Glutamatergic neuron (in vitro differentiated cells): ENCODE results near the gene SMC1B. TPM values are rescaled to one million over a fixed set of nuclear protein-coding genes. Genes with fewer than 3 reads are reported as not detected.
"Not testable (repeated sequence)": the region's sequence is repeated elsewhere in the genome, so short reads cannot be mapped to it uniquely, and the experiment has no call there.

Source experiments
- DNase-seq: peaks from one replicate; pipeline ENCODE4 v3.0.0; 2022
- H3K27ac Mint-ChIP-seq: one replicate; pipeline ENCODE4 v1.8.0; 2020; ENCODE audit warnings: mild to moderate bottlenecking, mixed read lengths, inconsistent platforms; ENCODE audit not compliant: unreplicated experiment
- H3K27me3 Mint-ChIP-seq: one replicate; pipeline ENCODE4 v1.8.0; 2020; ENCODE audit warnings: mild to moderate bottlenecking, moderate library complexity, mixed read lengths, inconsistent platforms; ENCODE audit not compliant: unreplicated experiment
- H3K36me3 Mint-ChIP-seq: one replicate; pipeline ENCODE4 v1.8.0; 2020; ENCODE audit warnings: mild to moderate bottlenecking, mixed read lengths, inconsistent platforms; ENCODE audit not compliant: unreplicated experiment
- H3K4me1 Mint-ChIP-seq: one replicate; pipeline ENCODE4 v1.8.0; 2020; ENCODE audit warnings: mild to moderate bottlenecking, low read depth, mixed read lengths, inconsistent platforms; ENCODE audit not compliant: unreplicated experiment
- H3K4me3 Mint-ChIP-seq: one replicate; pipeline ENCODE4 v1.8.0; 2020; ENCODE audit warnings: mild to moderate bottlenecking, mixed read lengths, inconsistent platforms; ENCODE audit not compliant: unreplicated experiment
- H3K9me3 Mint-ChIP-seq: one replicate; pipeline ENCODE4 v1.8.0; 2020; ENCODE audit warnings: mild to moderate bottlenecking, moderate library complexity, mixed read lengths, inconsistent platforms; ENCODE audit not compliant: unreplicated experiment
- total RNA-seq: library from RNA; stranded (reverse); fragmentation: NEBNext Ultra II Directional; extraction: Animal tissue kit (Norgen Biotek cat#: 25700); gene quantifications from one replicate; pipeline ENCODE4 v1.2.1, GENCODE V29; 2021; ENCODE audit not compliant: unreplicated experiment
- TF ChIP-seq, protein P1 (sequence below): fragments of 200-600 bp; sonication (generic); IDR thresholded peaks from one replicate; pipeline ENCODE4 v1.5.0; 2021; ENCODE audit not compliant: partially characterized antibody, unreplicated experiment

SMC1B gene
- total RNA-seq, 1 donor from 2014 or later, result not detected

GRCh38 chr22:45296628-45297297 is 116.6 kb downstream of the SMC1B start:
- DNase-seq, result no peak
- H3K27ac Mint-ChIP-seq, result no peak overlapping the region
- H3K27me3 Mint-ChIP-seq, result peaks cover 10% of the 10 kb centered on the region
- no peaks in the 10 kb centered on the region for H3K4me1 Mint-ChIP-seq
- no peak overlapping the region for H3K4me3 Mint-ChIP-seq
- H3K36me3 Mint-ChIP-seq, result peaks cover 4% of the 10 kb centered on the region
- TF ChIP-seq, protein P1, sequence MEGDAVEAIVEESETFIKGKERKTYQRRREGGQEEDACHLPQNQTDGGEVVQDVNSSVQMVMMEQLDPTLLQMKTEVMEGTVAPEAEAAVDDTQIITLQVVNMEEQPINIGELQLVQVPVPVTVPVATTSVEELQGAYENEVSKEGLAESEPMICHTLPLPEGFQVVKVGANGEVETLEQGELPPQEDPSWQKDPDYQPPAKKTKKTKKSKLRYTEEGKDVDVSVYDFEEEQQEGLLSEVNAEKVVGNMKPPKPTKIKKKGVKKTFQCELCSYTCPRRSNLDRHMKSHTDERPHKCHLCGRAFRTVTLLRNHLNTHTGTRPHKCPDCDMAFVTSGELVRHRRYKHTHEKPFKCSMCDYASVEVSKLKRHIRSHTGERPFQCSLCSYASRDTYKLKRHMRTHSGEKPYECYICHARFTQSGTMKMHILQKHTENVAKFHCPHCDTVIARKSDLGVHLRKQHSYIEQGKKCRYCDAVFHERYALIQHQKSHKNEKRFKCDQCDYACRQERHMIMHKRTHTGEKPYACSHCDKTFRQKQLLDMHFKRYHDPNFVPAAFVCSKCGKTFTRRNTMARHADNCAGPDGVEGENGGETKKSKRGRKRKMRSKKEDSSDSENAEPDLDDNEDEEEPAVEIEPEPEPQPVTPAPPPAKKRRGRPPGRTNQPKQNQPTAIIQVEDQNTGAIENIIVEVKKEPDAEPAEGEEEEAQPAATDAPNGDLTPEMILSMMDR, result no peak
- H3K9me3 Mint-ChIP-seq, result no peaks in the 10 kb centered on the region

- DNase-seq, result no peak
- Mint-ChIP-seq H3K27me3 (peaks cover 10% of the 10 kb centered on the region), H3K27ac (no peak overlapping the region), H3K4me3 (no peak overlapping the region), H3K36me3 (peaks cover 4% of the 10 kb centered on the region), H3K9me3 (no peaks in the 10 kb centered on the region), H3K4me1 (no peaks in the 10 kb centered on the region)
- TF ChIP-seq, protein P1, result no peak
Observed at GRCh38 chr22:45295492-45295891, 117.9 kb downstream of the SMC1B start.

GRCh38 chr22:45295004-45295403 is 118.4 kb downstream of the SMC1B start:
- not testable (repeated sequence) for H3K27me3 Mint-ChIP-seq, H3K4me3 Mint-ChIP-seq, H3K4me1 Mint-ChIP-seq, H3K36me3 Mint-ChIP-seq, H3K27ac Mint-ChIP-seq, H3K9me3 Mint-ChIP-seq, DNase-seq

Other genes with a start within 250 kb of the SMC1B start
- gene NUP50, start 249.7 kb downstream of the SMC1B start, total RNA-seq, result 79.0 TPM
- 170 TPM for gene KIAA0930, start 172.7 kb downstream of the SMC1B start, total RNA-seq
- not detected for gene UPK3A, start 128.7 kb downstream of the SMC1B start, total RNA-seq
- gene FAM118A, start 103.7 kb downstream of the SMC1B start, total RNA-seq, result 28.0 TPM
- 0.71 TPM for gene RIBC2, start 94 bp upstream of the SMC1B start, total RNA-seq
- 184 TPM for gene FBLN1, start 89.3 kb upstream of the SMC1B start, total RNA-seq